ENCODE data around the gene FBXO17. TPM values are rescaled to one million over a fixed set of nuclear protein-coding genes. Genes with fewer than 3 reads are reported as not detected.
A peak's percentile ranks its signal among the peaks of the same experiment; 100 is the strongest.
"Not testable (repeated sequence)": the region's sequence is repeated elsewhere in the genome, so short reads cannot be mapped to it uniquely, and the experiment has no call there.

FBXO17 gene
- total RNA-seq, 4 donors from 2014 or later = 3.9 to 18.3 (median 8.8) TPM

DNA sequence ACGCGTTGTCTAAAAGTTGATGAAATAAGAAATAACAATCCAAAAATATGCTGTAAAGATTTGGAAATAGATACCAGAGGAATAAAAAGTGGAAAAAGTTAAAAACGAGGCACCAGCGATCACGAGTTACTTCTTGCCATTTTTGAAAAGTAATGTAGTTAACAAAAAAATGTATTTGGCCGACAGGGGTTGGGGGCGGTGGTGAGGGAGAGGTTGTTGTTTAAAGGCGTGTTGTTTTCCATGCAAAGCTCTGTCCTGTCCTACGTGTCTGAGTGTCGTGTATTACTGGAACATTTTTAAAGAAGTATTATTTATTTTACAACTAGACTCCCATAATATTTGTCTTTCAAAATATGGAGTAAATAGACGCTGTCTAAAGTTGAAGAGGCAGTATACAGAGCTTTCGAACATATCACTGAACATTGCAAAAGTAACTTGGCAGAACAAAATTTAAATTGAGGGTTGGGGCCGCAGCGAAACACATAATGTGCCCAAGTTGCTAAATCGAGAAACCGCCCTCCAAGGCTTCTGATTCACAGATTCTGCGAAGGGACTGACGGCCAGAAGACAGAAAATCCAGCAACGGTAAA, 823 bp downstream of the FBXO17 start:
- peak overlapping the region; percentile 43 to 72 (median 62) for H3K4me3 ChIP-seq
- 25 to 29% methylated on average over 19 of the region's 19 CpGs for WGBS, 2 donors
- peak overlapping the region; percentile 79 to 92 (median 86) for H3K27ac ChIP-seq
- H3K36me3 ChIP-seq = no peaks in the 10 kb centered on the region
- TF ChIP-seq, protein P1, sequence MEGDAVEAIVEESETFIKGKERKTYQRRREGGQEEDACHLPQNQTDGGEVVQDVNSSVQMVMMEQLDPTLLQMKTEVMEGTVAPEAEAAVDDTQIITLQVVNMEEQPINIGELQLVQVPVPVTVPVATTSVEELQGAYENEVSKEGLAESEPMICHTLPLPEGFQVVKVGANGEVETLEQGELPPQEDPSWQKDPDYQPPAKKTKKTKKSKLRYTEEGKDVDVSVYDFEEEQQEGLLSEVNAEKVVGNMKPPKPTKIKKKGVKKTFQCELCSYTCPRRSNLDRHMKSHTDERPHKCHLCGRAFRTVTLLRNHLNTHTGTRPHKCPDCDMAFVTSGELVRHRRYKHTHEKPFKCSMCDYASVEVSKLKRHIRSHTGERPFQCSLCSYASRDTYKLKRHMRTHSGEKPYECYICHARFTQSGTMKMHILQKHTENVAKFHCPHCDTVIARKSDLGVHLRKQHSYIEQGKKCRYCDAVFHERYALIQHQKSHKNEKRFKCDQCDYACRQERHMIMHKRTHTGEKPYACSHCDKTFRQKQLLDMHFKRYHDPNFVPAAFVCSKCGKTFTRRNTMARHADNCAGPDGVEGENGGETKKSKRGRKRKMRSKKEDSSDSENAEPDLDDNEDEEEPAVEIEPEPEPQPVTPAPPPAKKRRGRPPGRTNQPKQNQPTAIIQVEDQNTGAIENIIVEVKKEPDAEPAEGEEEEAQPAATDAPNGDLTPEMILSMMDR (IDR thresholded peaks at IDR 0.05) = no peak
- no peak for TF ChIP-seq POLR2A (IDR thresholded peaks at IDR 0.05)
- H3K4me1 ChIP-seq = peaks cover 12 to 29% (median 13%) of the 10 kb centered on the region in 3 donors
- H3K27me3 ChIP-seq = peaks cover 0 to 15% (median 0%) of the 10 kb centered on the region in 4 donors
- intact Hi-C loops (cut with DNase I) = no loop called here
- no peaks in the 10 kb centered on the region for H3K9me3 ChIP-seq
- no peak for DNase-seq

DNA sequence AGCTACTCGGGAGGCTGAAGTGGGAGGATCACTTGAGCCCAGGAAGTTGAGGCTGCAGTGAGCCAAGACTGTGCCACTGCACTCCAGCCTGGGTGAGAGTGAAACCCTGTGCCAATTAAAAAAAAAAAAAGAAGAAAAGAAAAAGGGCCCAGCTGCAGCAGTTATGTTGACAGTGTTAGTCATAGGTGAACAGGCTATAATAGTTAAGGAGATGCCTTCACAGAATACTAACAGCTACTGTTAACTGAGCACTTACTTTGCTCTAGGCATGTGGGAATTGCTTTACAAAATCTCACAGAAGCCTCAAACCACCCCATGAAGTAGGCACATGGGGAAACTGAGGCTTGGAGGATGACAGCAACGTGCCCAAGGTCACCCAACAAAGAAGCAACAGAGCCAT, 3.9 kb downstream of the FBXO17 start:
- DNase-seq = no peak
- H3K9me3 ChIP-seq = no peaks in the 10 kb centered on the region
- H3K4me3 ChIP-seq = no peak overlapping the region
- WGBS, 2 donors = 71 to 84% methylated on average over 2 of the region's 2 CpGs
- H3K27ac ChIP-seq = no peak overlapping the region
- no peak for TF ChIP-seq POLR2A (IDR thresholded peaks at IDR 0.05)
- TF ChIP-seq, protein P1 (IDR thresholded peaks at IDR 0.05) = no peak
- peaks cover 12 to 28% (median 12%) of the 10 kb centered on the region in 3 donors for H3K4me1 ChIP-seq
- H3K36me3 ChIP-seq = no peaks in the 10 kb centered on the region
- intact Hi-C loops (cut with DNase I) = no loop called here
- H3K27me3 ChIP-seq = peaks cover 0 to 10% (median 0%) of the 10 kb centered on the region in 4 donors

DNA sequence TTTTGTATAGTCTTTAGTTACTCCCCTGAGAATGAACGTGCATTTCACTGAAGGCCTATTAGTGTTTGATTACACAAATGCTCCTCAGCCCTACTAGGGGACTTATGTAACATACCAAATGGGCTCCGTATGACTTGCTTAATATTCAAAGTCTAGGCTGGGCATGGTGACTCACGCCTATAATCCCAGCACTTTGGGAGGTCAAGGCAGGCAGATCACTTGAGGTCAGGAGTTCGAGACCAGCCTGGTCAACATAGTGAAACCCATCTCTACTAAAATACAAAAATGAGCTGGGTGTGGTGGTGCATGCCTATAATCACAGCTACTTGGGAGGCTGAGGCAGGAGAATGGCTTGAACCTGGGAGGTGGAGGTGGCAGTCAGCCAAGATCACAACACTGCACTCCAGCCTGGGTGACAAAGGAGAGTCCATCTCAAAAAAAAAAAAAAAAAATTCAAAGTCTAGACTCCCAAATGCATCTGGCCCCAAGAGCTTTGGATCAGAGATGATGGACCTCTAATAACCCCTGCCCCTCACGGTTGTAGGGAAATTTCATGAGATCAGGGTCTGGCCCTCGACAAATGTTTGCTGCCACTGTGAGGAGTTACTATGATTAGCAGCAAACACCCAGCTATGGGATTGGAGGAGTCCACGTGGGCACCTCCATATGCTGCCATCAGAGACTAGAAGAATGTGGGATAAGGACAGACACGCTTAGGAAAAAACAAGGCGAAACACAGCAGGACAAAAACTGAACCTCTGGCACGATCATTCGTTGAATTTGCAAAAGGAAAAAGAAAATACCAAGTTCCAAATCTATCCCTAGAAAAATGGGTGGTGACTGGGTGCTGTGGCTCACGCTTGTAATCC, 4.6 kb downstream of the FBXO17 start:
- Histone ChIP-seq H3K4me3 (no peak overlapping the region), H3K4me1 (peaks cover 4 to 20% (median 4%) of the 10 kb centered on the region in 3 donors), H3K27me3 (peaks cover 0 to 9% (median 0%) of the 10 kb centered on the region in 4 donors), H3K9me3 (no peaks in the 10 kb centered on the region), H3K27ac (no peak overlapping the region), H3K36me3 (peaks cover 0 to 5% (median 0%) of the 10 kb centered on the region in 3 donors)
- WGBS, 2 donors = 72 to 76% methylated on average over 12 of the region's 12 CpGs
- no peak for DNase-seq
- intact Hi-C loops (cut with DNase I) = no loop called here
- TF ChIP-seq, protein P1 (IDR thresholded peaks at IDR 0.05) = no peak
- no peak for TF ChIP-seq POLR2A (IDR thresholded peaks at IDR 0.05)

DNA sequence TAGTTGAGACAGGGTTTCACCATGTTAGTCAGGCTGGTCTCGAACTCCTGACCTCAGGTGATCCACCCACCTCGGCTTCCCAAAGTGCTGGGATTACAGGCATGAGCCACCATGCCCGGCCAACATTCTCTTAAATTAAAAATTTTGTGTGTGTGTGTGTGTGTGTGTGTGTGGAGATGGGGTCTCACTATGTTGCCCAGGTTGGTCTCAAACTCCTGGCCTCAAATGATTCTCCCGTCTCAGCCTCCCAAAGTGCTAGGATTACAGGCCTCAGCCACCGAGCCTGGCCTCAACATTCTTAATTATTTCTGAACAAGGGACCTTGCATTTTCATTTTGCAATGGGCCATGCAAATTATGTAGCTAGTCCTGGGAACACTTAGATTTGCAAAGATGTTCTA, 9.4 kb downstream of the FBXO17 start:
- intact Hi-C loops (cut with DNase I) = loop anchor here (10.0 kb wide), 1 partner anchor 359 kb away; the partner anchor contains the start of gene LRFN1
- H3K27ac ChIP-seq, DNase-seq, H3K4me3 ChIP-seq, H3K9me3 ChIP-seq, H3K36me3 ChIP-seq, H3K27me3 ChIP-seq: not testable (repeated sequence)
- 93 to 100% methylated on average over 4 to 5 of the region's 5 CpGs for WGBS, 2 donors
- peaks cover 0 to 13% (median 2%) of the 10 kb centered on the region in 3 donors for H3K4me1 ChIP-seq

DNA sequence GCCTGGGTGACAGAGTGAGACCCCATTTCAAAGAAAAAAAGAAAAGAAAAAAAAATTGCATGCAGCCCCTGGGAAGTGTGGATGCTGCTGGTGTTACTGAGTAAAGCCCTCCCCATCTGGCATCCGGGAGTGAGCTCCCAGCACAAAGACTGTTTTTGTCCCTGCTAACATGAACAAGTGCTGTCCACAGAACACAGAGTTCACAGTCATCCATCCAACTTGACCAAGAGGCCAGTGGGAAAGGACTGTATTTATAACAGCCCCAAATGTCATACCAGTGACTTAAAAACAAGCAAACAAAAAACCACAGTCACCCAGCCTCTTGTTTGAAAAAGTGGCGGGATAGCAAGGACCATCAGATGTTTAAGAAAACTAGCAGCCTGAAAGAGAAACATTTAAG, 10.8 kb downstream of the FBXO17 start:
- Histone ChIP-seq H3K4me1 (peaks cover 0 to 13% (median 0%) of the 10 kb centered on the region in 3 donors), H3K27me3 (no peaks in the 10 kb centered on the region), H3K4me3 (no peak overlapping the region), H3K27ac (no peak overlapping the region), H3K36me3 (peaks cover 0 to 9% (median 0%) of the 10 kb centered on the region in 3 donors), H3K9me3 (no peaks in the 10 kb centered on the region)
- WGBS, 2 donors = 78 to 92% methylated on average over 2 of the region's 2 CpGs
- no peak for TF ChIP-seq POLR2A (IDR thresholded peaks at IDR 0.05)
- TF ChIP-seq, protein P1 (IDR thresholded peaks at IDR 0.05) = no peak
- DNase-seq = no peak
- intact Hi-C loops (cut with DNase I) = loop anchor here (10.0 kb wide), 1 partner anchor 360 kb away; the partner anchor contains the start of gene LRFN1

Measured in esophagus squamous epithelium (tissue), 5 donors.